GF-D8 (cell line): Measurements from ENCODE around the gene NBPF15.
"Not testable (repeated sequence)": the region's sequence is repeated elsewhere in the genome, so short reads cannot be mapped to it uniquely, and the experiment has no call there.

Experiments
- DNase-seq: peaks from one replicate; lab custom pipeline; 2025; lab: John Stamatoyannopoulos, UW

The NBPF15 gene, protein sequence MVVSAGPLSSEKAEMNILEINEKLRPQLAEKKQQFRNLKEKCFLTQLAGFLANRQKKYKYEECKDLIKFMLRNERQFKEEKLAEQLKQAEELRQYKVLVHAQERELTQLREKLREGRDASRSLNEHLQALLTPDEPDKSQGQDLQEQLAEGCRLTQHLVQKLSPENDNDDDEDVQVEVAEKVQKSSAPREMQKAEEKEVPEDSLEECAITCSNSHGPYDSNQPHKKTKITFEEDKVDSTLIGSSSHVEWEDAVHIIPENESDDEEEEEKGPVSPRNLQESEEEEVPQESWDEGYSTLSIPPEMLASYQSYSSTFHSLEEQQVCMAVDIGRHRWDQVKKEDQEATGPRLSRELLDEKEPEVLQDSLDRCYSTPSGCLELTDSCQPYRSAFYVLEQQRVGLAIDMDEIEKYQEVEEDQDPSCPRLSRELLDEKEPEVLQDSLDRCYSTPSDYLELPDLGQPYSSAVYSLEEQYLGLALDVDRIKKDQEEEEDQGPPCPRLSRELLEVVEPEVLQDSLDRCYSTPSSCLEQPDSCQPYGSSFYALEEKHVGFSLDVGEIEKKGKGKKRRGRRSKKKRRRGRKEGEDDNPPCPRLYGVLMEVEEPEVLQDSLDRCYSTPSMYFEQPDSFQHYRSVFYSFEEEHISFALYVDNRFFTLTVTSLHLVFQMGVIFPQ

DNA sequence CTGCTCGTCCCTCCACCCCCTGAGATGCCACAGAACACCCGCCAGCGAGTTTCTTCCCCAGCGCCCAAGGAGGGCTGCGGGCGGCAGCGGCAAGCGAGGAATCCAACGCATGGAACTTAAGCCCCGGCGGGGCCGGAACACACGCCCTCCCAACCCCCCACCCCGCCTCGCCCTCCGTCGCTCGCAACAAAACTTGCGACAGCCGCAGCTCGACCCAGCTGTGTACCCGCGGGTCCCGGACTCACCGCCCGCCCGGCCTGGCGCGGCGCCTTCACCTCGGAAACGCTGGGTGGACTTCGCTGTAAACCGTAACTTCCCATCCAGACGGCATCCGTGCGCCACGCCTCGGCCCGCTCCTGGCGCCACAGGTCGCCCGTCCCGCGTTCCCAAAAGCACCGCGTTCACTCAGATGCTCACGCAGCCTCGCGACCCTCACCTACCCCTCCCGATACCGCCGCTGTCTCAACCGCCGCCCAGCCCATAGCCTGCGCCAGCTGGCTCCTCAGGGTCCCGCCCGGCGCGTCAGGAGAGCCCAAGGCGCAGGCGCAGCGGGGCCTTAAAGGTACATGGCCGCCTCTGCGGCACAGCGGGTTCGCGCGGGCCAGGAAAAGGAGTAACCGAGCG is at the start of gene NBPF15:
TSS of gene NBPF15 (minus strand) at position 534 of the 624 bp plus-strand sequence. CDS start 21,666 bp downstream, outside the sequence.
- DNase-seq: not testable (repeated sequence)

DNA sequence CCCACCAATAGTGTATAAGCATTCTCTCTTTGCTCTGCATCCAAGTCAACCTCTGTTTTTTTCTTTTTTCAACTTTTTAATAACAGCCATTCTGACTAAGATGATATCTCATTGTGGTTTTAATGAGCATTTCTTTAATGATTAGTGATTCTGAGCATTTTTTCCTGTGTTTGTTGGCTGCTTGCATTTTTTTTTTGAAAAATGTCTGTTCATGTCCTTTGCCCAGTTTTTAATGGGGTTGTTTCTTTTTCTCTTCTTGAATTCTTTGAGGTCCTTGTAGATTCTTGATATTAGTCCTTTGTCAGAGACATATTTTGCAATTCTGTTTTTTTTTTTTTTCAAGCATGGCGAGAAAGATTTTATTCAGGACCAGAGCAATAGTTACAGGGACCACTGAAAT is 35.0 kb upstream of the NBPF15 start:
- not testable (repeated sequence) for DNase-seq

DNA sequence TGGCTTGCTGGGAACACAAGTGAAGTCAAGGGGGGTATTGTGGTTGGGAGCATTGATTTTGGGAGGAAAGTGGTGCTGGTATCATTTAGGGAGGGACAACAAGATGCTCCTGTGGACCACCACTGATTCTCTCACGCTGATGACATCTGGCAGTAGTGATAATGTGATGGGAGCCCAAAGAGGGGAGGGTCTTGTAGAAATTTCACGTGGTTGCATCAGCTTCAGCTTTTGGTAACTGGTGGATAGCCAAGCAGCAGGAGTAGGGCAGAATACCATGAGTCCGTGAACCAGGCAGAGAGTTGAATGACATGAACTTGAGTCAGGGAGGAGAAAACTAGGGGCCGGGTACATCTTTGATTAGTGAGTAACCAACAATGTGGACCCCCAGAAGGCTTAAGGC is 32.7 kb upstream of the NBPF15 start:
- DNase-seq: not testable (repeated sequence)

DNA sequence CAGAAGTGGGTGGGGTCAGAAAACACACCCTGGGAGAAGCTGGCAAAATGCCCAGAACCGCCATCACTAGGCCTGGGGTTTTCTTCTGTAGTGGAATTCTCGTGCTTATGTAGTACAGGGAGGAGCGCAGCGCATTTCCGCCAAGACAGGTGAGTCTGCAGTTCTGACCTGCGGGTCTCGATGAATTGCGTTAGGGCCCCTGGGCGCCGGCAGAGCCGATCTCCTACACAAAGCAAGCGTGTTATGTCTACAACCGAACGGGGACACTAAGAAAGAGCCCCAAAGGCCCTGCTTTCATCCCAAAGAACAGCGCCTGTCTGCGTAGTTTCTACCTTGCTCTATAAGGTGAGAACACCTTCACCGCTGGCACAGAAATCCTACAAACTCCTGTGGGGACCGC is 28.9 kb upstream of the NBPF15 start:
- DNase-seq: not testable (repeated sequence)

DNA sequence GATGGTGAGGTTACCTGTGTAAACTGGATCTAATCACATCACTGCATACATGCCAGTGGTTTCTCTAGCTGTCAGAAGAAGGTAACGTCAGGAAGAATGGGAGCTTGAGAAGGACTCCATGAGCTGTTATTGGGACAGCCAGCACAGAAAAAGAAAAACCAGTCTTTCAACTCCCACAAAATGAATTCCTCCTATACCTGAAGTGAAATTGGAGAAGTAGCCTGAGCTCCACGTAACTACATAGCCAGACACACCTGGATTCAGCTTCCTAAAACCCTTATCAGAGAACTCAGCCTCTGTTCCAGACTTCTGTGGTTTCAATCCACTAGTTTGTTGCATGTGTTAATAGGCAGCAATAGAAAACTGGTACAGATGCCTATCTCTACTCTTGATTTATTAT is 25.5 kb upstream of the NBPF15 start:
- DNase-seq: not testable (repeated sequence)

DNA sequence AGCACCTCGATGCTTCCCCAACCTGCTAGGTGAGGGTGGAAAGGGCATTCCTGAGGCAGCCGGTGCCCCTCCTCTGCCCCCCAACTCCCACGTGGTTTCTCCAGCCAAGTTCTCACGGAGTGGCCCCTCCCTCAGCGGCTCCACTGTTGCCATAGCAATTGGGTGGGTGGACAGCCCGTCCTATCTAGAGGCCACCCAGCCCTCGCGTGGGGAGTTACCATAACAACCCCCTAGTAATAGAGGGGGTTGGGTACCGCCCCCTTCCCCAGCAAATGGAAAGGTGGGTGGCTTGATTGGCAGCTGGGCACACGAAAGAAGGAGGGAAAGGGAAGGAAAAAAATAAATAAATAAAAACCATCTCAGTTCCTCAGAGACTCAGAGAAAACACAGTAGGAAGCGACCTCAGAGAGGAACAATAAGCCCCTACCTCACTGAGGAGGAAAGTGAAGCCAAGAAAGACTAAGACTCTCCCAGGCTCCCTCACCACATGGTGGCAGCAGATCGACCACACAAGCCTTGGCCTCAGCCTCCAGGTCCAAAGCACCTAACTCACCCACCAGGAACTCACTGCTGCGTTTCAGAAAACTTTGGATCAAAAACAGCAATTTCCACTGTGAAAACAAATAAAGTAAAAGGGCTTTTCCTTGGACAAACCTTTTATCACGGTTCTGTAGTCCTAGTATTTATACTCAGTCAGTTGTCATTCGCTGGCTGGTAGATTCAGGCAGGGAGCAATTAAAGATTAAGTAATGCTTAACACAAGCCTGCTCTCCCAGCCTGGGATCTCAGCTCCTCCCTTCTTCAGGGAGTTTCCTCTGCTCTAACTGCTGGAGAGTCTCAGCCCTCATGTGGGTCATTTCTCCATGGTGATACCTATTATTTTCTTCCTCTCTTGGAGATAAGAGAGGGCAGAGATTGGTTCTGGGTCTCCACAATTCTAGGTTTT is 23.9 kb upstream of the NBPF15 start:
- not testable (repeated sequence) for DNase-seq

DNA sequence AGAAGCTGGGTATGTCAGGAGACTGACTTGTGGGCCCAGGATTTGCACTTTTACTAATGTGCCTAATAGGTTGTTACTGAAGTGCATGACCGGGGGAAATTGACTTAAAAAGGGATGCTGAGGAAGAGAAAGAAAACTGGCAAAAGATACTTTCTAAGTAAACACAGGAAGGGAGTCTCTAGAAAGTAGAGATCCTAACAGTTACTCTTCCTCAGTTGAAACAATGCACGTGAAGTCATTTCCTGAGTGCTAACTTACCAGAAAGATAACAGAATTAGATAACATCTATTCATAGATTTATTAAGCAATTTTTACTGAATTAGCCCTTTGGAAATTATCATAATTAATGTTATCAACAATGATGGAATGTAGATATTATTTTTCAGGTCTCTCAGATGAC is 12.4 kb upstream of the NBPF15 start:
- not testable (repeated sequence) for DNase-seq

DNA sequence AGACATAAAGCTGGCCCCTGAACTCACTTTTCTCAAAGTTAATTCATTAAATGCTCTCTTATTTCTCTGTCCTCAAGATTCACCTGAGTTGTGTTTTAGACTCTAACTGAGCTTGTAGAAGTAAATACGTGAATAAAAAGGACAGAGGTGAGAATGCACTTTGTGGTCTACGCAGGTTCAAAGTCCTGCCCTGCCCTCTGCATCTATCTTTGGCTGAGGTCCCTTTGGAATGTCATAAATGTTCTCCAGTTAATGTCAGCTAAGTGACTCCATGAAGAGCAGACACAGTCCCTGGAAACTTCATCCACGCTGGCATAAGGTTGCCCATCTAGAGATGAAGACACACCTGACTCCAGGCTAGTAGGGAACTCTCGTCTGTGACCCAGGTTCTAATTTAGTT is 10.0 kb upstream of the NBPF15 start:
- not testable (repeated sequence) for DNase-seq

DNA sequence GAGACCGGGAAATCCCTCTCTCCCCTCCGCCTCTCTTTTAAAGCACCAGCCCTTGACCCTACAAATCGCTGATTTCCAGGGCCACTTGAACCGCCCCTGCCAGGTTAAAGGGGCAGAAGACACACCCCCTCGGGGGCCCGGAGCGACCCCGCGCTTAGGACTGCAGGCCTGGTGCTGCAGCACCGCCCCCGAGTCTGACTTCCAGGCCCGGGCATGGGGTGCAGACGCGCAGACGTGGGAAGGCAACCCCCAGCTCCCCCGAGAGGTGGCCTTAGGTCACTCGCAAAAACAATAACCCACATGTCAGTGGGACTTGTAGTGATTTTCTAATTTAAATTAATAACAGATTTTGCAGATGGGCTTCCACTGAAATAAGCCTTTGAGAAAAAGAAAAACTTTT is 309 bp upstream of the NBPF15 start:
- DNase-seq: not testable (repeated sequence)

DNA sequence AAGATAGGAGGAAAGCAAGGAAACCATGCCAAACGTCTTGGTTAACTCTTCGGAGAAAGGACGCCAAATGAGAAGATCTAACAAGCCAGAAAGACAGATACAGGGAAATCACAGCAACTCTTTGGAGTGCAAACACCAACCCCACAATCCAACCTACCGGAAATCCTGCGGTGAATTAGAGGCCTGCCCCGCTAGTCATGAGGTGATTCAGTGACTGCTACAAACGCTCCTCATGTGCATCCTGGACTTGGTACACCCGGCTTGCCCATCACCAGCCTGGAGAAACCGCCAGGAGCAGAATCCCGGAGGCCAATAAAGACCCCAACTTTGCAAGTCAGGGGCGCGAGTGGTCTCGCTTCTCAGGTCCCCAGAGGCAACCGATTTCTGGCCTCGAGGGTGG is 783 bp downstream of the NBPF15 start:
- not testable (repeated sequence) for DNase-seq

DNA sequence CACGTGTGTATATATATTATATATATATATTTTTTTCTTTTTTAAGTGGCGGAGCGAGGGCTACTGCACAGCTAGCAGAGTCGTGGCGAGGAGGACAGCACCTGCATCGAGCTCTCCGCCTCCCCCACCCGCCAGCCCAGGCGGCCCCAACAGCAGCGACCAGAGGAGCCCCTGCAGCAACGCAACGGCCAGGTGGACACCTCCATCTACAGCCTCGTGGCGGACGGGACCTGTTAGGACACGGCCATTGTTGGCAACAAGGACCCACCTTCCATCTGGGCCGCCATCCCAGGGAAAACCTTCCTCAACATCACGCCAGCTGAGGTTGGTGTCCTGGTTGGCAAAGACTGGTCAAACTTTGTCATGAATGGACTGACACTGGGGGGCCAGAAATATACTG is 19.1 kb downstream of the NBPF15 start:
- not testable (repeated sequence) for DNase-seq

DNA sequence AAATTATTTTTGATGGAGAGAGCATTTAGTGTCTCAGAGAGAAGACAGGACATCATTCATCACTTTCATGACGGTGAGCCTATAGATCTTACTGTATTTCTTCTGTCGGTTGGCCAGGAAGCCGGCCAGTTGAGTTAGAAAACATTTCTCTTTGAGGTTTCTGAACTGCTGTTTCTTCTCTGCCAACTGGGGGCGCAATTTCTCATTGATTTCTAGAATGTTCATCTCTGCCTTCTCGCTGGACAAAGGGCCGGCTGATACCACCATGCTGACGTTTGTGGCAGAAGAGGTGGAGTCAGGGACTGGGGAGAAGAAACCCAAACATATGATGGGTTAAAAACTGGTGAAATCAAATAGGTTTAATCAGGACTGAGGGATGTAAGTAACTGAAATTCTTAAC is 21.7 kb downstream of the NBPF15 start:
- DNase-seq: not testable (repeated sequence)

DNA sequence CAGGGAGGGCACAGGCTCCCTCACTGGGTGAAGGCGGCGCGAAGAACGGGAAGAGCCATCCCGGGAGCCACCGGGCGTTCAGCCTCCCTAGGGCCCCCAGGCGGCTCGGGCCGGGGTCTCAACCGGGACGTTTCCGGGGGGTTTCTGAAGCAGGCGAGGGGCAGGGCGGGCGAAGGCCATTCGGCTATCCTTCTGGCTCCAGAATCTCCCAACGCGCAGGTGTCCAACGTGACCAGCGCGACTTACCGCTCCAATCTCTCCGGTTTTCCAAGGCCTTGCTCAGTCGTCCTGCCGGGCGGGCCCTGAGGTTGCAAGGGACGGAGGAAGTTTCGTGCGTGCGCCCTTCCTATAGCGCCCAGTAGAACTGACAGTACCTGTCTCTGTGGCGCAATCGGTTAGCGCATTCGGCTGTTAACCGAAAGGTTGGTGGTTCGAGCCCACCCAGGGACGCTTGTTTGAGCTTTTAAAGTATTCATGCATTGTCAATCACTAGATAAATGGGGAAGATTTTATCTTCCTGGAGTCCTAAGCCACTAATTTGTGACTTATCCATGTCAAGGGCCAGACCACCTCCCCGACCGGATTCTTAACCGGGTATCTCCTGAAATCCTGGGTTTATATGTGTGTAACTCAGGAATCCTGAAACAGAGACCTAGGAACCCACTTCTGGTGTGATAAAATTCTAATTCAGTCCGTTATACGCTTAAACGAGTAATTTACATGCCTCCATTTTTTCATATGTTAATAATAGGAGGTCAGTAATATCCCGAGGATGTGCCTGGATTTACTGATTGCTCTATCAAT is 42.4 kb downstream of the NBPF15 start:
- DNase-seq: not testable (repeated sequence)

DNA sequence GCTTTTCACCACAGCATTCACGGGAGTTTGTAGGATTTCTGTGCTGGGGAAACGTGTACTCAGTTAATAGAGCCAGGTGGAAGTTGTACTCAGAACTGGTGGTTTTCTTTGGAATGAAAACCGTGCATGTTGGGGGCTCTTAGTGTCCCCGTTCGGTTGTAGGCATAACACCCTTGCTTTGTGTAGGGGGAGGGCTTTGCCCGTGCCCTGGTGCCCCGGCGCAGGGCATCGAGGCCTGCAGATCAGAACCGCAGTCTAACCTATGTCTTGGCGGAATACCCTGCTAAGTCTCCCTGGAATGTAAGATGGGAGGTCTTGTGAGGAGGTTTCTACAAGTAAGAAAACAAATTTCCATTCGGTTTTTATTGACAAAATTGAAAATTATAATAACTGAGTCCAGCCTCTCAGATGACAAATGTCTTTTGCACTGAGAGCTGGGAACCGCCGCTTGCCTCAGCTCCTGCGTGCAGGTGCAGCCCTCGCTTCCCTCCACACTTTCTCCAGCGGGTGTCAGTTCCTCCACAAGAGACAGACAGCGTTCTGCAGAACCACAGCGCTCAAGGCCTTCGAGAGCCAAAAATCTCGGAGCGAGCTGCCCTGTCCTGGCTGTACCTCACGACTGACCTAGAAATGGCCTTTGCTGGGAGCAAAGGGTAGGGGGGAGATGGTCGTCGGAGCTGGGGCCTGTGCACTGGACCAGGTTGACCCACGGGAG is 47.9 kb downstream of the NBPF15 start:
- not testable (repeated sequence) for DNase-seq

DNA sequence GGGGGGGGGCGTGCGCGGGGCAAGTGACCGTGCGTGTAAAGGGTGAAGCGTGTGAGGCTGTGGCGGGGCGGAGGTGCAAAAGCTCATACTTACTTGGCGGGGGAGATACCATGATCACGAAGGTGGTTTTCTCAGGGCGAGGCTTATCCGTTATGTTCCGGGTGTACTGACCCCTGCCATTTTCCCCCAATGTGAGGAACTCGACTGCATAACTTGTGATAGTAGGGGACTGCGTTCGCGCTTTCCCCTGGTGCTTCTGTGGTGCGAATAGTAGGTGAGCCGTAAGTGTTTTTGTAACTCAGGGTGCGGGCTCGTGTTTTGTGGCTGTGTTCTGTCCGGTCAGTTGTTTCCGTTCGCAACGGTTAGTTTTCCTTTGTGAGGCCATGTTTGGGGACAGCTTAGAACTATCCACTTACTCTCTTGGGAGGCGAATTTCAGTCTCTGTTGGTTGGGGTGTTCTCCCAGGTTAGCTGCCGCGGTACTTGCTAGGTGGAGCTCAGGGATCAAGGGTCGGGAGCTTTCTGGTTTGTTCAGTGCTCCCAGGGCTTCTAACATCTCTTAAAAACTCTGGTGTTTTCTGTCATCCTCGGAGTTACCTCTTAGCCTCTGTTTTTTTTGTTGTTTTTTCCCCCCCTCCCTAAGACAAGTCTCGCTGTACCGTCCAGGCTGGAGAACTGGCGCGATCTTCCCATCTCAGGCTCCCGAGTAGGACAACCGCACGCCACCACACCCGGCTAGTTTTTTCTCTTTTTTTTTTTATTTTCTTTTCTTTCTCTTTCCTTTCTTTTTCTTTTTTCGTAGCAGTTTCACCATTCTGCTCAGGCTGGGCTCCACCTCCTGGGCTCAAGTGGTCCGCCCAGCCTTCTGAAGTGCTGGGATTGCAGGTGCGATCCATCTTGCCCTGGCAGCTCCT is 48.7 kb downstream of the NBPF15 start:
- peak; percentile 81 for DNase-seq

DNA sequence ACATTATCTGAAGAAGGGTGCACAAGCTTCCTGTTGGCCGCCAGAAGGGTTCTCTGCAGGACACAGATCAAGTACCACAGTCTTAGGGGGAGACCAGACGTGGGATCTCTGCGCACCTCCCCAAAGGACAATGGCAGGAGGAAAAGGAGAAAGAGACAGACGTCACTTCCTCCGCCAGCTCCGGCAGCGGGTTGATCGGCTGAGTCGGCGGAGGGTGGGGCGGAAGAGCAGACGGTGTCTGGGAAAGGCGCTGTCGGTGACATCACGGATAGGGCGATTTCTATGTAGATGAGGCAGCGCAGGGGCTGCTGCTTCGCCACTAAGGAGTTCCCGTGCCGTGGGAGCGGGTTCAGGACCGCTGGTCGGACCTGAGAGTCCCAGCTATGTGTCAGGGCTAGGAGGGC is 49.4 kb downstream of the NBPF15 start:
- DNase-seq: peak; percentile 31

DNA sequence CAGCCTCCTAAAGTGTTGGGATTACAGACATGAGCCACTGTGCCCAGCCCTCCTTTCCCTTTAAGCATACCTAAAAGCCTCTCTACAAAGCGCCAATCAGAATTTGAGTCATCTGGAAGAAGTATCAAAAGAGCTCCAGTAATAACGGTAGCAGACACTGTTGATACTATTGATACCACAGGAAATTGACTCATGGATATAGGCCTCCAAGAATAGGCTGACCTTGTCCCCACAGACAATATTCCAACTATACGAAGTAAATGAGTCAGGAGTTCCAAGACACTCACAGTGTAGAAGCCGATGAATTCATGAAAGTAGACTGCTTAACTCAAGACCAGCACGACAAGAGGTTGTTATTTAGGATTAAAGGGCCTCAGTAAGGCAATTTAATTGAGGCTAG is 58.7 kb downstream of the NBPF15 start:
- not testable (repeated sequence) for DNase-seq

DNA sequence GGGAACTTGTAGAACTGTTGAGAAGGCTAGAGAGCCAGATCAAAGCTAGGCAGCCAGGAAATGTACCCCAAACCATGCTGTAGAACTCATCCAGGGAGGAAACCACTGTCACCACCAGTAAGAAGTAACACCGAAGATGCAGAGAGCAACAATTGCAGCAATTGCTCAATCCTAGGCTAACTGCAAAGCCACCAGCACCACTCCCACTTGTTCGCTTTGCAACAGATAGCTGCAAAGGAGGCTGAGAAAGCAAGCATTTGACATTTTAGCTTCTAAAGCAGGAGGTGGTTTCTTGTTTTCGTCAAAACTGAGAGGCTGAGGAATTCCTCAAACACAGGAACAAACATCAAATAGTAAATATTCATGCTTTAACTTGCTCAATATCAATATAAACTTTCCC is 89.8 kb downstream of the NBPF15 start:
- not testable (repeated sequence) for DNase-seq
